Measurements from ENCODE around the gene PRICKLE1. TPM values are rescaled to one million over a fixed set of nuclear protein-coding genes. Genes with fewer than 3 reads are reported as not detected.

PRICKLE1 gene
- total and polyA plus RNA-seq, 9 of the 15 experiments (the other 6 are each of a cell fraction or from before 2014, with no cell fraction given): 0.22 to 0.85 (median 0.31) TPM

DNA sequence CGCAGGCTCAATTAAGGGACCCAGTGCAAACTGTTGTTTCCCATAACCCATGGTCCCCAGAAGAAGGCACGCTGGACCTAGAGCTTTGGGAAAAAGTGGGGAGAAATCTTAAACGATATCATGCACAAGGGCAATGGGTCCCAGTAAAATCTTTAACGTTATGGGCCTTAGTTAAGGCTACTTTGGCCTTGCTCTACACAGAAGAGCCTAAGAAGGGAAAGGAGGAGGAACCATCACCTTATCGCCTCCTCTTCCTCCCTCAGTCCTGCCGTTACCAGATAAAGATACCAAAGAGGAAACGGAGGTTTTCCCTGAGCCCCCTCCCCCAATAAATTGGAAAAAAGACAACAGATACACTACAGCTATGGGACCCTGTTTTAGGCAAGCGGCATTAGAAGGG is 146.7 kb downstream of the PRICKLE1 start (continued):
- TF ChIP-seq FOXA3 (CRISPR knock-in tag; conservative IDR thresholded peaks at IDR 0.05 in 1 of 2, IDR thresholded peaks at IDR 0.05 in 1 of 2) (no peak), TRIM28 (IDR thresholded peaks at IDR 0.05) (no peak), HNRNPUL1 (IDR thresholded peaks at IDR 0.05; ENCODE audit: low read length) (no peak), HNRNPK (IDR thresholded peaks at IDR 0.05; ENCODE audit: low read depth, low read length, poor library complexity, severe bottlenecking) (no peak), ARID2 (IDR thresholded peaks at IDR 0.05) (no peak), CHD1 (IDR thresholded peaks at IDR 0.05; ENCODE audit: low read length) (no peak), ZNF384 (IDR thresholded peaks at IDR 0.05; ENCODE audit: low read depth, low read length) (no peak), JUND (IDR thresholded peaks at IDR 0.05; ENCODE audit: borderline replicate concordance, low read depth, low read length) (peak; percentile 48; the same call in 1 of the 2 replicates), JUND (tag; IDR thresholded peaks at IDR 0.05; ENCODE audit: borderline replicate concordance, low read depth, low read length) (no peak; the same call in 2 of the 3 replicates), FOXJ3 (CRISPR knock-in tag; IDR thresholded peaks at IDR 0.05) (no peak), ZSCAN32 (CRISPR knock-in tag; IDR thresholded peaks at IDR 0.05) (no peak), KAT7 (CRISPR knock-in tag; IDR thresholded peaks at IDR 0.05; ENCODE audit: borderline replicate concordance) (no peak), U2AF1 (optimal IDR thresholded peaks at IDR 0.05; ENCODE audit: low read depth, low read length) (no peak), GATA2 (CRISPR knock-in tag; IDR thresholded peaks at IDR 0.05) (peak; percentile 56)
- TF ChIP-seq, protein P1, sequence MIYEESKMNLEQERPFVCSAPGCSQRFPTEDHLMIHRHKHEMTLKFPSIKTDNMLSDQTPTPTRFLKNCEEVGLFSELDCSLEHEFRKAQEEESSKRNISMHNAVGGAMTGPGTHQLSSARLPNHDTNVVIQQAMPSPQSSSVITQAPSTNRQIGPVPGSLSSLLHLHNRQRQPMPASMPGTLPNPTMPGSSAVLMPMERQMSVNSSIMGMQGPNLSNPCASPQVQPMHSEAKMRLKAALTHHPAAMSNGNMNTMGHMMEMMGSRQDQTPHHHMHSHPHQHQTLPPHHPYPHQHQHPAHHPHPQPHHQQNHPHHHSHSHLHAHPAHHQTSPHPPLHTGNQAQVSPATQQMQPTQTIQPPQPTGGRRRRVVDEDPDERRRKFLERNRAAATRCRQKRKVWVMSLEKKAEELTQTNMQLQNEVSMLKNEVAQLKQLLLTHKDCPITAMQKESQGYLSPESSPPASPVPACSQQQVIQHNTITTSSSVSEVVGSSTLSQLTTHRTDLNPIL (CRISPR knock-in tag; IDR thresholded peaks at IDR 0.05): no peak
- TF ChIP-seq, protein P2, sequence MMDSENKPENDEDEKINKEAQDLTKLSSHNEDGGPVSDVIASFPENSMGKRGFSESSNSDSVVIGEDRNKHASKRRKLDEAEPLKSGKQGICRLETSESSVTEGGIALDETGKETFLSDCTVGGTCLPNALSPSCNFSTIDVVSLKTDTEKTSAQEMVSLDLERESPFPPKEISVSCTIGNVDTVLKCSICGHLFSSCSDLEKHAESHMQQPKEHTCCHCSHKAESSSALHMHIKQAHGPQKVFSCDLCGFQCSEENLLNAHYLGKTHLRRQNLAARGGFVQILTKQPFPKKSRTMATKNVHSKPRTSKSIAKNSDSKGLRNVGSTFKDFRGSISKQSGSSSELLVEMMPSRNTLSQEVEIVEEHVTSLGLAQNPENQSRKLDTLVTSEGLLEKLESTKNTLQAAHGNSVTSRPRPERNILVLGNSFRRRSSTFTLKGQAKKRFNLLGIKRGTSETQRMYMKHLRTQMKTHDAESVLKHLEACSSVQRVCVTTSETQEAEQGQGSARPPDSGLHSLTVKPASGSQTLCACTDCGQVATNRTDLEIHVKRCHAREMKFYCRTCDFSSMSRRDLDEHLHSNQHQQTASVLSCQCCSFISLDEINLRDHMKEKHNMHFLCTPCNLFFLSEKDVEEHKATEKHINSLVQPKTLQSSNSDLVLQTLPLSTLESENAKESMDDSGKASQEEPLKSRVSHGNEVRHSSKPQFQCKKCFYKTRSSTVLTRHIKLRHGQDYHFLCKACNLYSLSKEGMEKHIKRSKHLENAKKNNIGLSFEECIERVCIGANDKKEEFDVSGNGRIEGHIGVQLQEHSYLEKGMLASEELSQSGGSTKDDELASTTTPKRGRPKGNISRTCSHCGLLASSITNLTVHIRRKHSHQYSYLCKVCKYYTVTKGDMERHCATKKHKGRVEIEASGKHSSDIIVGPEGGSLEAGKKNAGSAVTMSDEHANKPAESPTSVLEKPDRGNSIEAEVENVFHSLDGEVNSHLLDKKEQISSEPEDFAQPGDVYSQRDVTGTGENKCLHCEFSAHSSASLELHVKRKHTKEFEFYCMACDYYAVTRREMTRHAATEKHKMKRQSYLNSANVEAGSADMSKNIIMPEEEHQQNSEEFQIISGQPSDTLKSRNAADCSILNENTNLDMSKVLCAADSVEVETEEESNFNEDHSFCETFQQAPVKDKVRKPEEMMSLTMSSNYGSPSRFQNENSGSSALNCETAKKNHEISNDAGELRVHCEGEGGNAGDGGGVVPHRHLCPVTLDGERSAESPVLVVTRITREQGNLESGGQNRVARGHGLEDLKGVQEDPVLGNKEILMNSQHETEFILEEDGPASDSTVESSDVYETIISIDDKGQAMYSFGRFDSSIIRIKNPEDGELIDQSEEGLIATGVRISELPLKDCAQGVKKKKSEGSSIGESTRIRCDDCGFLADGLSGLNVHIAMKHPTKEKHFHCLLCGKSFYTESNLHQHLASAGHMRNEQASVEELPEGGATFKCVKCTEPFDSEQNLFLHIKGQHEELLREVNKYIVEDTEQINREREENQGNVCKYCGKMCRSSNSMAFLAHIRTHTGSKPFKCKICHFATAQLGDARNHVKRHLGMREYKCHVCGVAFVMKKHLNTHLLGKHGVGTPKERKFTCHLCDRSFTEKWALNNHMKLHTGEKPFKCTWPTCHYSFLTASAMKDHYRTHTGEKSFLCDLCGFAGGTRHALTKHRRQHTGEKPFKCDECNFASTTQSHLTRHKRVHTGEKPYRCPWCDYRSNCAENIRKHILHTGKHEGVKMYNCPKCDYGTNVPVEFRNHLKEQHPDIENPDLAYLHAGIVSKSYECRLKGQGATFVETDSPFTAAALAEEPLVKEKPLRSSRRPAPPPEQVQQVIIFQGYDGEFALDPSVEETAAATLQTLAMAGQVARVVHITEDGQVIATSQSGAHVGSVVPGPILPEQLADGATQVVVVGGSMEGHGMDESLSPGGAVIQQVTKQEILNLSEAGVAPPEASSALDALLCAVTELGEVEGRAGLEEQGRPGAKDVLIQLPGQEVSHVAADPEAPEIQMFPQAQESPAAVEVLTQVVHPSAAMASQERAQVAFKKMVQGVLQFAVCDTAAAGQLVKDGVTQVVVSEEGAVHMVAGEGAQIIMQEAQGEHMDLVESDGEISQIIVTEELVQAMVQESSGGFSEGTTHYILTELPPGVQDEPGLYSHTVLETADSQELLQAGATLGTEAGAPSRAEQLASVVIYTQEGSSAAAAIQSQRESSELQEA (IDR thresholded peaks at IDR 0.05; ENCODE audit: low read depth): no peak
- TF ChIP-seq, protein P3, sequence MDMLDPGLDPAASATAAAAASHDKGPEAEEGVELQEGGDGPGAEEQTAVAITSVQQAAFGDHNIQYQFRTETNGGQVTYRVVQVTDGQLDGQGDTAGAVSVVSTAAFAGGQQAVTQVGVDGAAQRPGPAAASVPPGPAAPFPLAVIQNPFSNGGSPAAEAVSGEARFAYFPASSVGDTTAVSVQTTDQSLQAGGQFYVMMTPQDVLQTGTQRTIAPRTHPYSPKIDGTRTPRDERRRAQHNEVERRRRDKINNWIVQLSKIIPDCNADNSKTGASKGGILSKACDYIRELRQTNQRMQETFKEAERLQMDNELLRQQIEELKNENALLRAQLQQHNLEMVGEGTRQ (CRISPR knock-in tag; IDR thresholded peaks at IDR 0.05): no peak
- TF ChIP-seq, protein P4, sequence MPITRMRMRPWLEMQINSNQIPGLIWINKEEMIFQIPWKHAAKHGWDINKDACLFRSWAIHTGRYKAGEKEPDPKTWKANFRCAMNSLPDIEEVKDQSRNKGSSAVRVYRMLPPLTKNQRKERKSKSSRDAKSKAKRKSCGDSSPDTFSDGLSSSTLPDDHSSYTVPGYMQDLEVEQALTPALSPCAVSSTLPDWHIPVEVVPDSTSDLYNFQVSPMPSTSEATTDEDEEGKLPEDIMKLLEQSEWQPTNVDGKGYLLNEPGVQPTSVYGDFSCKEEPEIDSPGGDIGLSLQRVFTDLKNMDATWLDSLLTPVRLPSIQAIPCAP (CRISPR knock-in tag; IDR thresholded peaks at IDR 0.05; ENCODE audit: borderline replicate concordance): no peak
